ENCODE data around the gene PPP3CA. TPM values are rescaled to one million over a fixed set of nuclear protein-coding genes. Genes with fewer than 3 reads are reported as not detected.
"Not testable (repeated sequence)": the region's sequence is repeated elsewhere in the genome, so short reads cannot be mapped to it uniquely, and the experiment has no call there.

PPP3CA gene
- total RNA-seq, 1 experiment from 2014 or later, result 48.2 TPM

DNA sequence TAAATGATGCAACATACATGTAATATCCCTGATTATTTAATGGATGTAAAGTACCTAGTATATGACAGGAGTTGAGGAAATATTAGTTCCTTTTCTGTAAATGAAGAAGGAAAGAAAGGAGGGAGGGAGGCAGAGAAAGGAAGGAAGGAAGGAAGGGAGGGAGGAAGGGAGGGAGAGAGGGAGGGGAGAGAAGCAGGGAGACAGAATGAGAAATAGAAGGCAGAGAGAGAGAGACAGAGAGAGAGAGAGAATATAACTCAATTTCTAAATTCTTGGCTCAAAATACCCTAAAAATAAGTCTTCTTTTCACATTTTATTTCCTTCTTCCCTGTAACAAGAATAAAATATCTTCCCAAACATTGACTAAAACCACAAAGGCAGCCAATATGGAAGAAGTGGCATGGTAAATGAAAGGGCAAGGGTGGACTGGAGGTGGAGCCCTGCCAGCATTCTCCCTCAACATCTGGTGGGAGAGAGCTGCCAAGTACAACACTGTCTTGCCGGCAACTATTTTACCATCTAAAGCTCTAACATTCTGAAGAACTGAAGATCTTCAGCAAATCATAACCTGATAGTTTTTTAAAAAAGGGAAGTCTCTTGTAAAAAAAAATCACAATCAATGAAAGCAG is 245.1 kb downstream of the PPP3CA start:
- Histone ChIP-seq H3K36me3 (no peaks in the 10 kb centered on the region), H3K27me3 (replicated peaks) (no peaks in the 10 kb centered on the region), H3K4me3 (no peak overlapping the region), H3K9me3 (replicated peaks) (no peaks in the 10 kb centered on the region), H3K27ac (no peak overlapping the region), H3K4me1 (replicated peaks) (no peaks in the 10 kb centered on the region)
- DNase-seq (ENCODE audit: low read depth in 1 of 2, low spot score in 2 of 2), result no peak

DNA sequence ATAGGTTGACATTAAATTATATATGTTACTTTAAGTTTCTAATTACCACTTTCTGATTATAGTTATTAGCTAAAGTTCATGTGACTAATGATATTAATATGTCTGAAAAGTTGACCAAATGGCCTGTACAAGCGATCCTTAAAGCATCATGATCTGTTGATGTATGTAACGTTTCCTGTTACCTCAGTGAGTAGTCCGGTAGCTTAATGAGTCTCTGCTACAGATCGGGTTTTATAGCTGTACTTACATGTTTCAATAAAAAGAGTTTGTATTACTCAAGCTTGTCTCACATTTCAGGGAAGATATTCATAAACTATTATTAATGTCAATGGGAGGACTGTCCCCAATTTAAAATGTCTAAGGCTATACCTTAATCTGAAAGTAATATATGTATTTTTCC is 246.3 kb downstream of the PPP3CA start:
- H3K9me3 ChIP-seq (replicated peaks), result no peaks in the 10 kb centered on the region
- no peak overlapping the region for H3K4me3 ChIP-seq
- no peaks in the 10 kb centered on the region for H3K36me3 ChIP-seq

DNA sequence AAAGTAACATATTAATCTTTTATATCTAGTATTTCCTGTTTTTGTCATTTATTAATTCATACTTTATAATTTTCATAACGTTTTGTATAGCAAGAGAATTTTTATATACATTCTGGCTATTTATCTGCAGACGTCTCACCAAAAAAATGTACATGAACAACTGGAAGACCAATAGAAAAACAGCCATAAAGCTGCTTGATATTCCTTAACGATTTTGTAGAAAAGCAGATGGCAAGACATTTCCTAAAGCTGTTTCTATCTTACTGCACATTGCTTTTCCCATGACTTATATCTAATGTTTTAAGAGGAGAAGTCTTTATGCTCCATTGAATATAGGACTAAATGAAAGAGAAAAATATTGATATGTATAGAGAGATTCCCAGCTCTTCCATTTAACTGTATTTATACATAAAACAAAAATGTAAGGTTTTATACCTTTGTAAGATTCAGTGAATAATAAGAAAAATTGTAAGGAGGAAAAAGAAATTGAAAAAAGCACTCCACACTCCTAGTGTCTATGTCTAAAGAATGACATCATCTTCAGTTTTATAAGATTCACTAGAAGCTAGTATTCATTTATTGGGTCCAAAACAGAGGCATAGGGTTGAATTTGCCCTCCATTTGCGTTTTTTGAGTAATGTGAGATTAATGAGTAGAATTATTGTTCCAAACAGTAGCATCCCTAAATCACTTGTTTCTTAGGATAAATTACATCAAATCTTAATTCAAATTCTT is 248.5 kb downstream of the PPP3CA start:
- Histone ChIP-seq H3K4me1 (replicated peaks) (no peaks in the 10 kb centered on the region), H3K4me3 (no peak overlapping the region), H3K27me3 (replicated peaks) (no peaks in the 10 kb centered on the region), H3K27ac (no peak overlapping the region), H3K36me3 (no peaks in the 10 kb centered on the region), H3K9me3 (replicated peaks) (no peaks in the 10 kb centered on the region)
- no peak for DNase-seq (ENCODE audit: low read depth in 1 of 2, low spot score in 2 of 2)

More for the DNA sequence above, 246.3 kb downstream of the PPP3CA start:
- H3K27me3 ChIP-seq (replicated peaks), result no peaks in the 10 kb centered on the region
- no peak for DNase-seq (ENCODE audit: low read depth in 1 of 2, low spot score in 2 of 2)
- H3K4me1 ChIP-seq (replicated peaks), result no peaks in the 10 kb centered on the region
- H3K27ac ChIP-seq, result no peak overlapping the region

DNA sequence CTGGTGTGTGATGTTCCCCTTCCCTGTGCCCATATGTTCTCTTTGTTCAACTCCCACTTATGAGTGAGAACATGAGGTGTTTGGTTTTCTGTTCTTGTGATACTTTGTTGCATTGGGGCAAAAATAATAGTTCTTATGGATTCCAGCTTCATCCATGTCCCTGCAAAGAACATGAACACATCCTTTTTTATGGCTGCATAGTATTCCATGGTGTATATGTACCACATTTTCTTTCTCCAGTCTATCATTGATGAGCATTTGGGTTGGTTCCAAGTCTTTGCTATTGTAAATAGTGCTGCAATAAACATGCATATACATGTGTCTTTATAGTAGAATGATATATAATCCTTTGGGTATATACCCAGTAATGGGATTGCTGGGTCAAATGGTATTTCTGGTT is 254.7 kb downstream of the PPP3CA start:
- H3K27me3 ChIP-seq (replicated peaks); H3K36me3 ChIP-seq; H3K4me1 ChIP-seq (replicated peaks); H3K9me3 ChIP-seq (replicated peaks); DNase-seq (ENCODE audit: low read depth in 1 of 2, low spot score in 2 of 2); H3K4me3 ChIP-seq; H3K27ac ChIP-seq: not testable (repeated sequence)

DNA sequence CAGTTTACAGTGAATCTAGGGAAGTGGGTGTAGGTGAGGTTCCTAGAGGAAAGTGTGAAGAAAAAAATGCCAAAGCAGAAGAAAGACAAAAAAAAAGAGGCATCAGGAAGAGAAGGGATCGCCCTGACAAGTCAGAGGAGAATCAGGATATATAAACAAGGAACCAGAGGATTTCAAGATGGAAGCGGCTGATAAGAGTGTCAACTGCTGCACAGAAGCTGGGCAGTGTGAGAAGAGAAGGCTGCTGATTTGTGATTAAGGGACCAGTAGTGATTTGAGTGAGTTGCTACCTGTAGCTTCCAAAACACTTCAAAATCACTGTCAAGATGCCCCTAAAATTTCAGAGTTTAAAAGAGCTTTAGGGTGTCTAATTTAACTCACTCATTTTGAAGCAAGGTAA is 258.2 kb downstream of the PPP3CA start:
- Histone ChIP-seq H3K36me3 (peaks cover 12% of the 10 kb centered on the region), H3K4me1 (replicated peaks) (no peaks in the 10 kb centered on the region), H3K4me3 (no peak overlapping the region), H3K27me3 (replicated peaks) (no peaks in the 10 kb centered on the region), H3K27ac (no peak overlapping the region), H3K9me3 (replicated peaks) (no peaks in the 10 kb centered on the region)
- DNase-seq (ENCODE audit: low read depth in 1 of 2, low spot score in 2 of 2), result no peak

DNA sequence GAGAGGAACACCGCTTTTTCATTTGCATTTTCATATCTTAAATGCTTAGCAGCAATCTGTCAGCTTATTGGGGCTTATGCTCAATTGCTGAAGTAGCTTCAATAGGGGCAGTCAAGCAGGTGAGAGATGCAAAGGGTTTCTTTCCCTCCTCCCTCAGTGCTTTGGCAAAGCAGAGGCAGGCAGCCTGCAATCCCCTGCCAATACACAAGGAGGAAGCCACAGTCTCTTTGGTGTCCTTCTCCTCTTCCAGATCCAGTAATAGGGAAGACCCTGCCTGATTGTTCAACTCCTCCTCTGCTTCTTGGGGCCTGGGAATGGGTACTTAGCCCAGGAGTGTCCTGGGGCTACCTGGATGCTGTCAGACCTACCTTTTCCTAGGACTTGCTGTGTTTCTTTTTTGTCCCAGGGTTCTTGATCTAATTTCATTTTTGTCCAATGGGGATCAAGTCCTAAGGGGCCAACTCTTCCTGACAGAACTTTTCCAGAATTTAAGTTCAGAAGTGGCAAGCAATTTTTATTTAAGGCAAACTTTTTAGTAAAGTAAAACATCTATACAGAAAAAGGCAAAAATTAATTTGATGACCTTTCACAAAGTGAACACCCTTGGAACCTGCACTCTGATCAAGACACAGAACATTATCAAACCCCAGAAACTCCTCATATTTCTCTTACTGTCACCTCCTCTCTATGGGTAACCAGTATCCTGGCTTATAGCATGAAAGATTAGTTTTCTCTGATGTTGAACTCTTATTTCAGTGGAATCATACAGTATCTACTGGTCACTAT is 260.3 kb downstream of the PPP3CA start:
- no peak for DNase-seq (ENCODE audit: low read depth in 1 of 2, low spot score in 2 of 2)
- no peaks in the 10 kb centered on the region for H3K4me1 ChIP-seq (replicated peaks)
- no peaks in the 10 kb centered on the region for H3K9me3 ChIP-seq (replicated peaks)
- H3K27me3 ChIP-seq (replicated peaks), result no peaks in the 10 kb centered on the region
- peaks cover 7% of the 10 kb centered on the region; the same call in 1 of the 2 replicates for H3K36me3 ChIP-seq
- H3K4me3 ChIP-seq, result no peak overlapping the region
- H3K27ac ChIP-seq, result no peak overlapping the region

DNA sequence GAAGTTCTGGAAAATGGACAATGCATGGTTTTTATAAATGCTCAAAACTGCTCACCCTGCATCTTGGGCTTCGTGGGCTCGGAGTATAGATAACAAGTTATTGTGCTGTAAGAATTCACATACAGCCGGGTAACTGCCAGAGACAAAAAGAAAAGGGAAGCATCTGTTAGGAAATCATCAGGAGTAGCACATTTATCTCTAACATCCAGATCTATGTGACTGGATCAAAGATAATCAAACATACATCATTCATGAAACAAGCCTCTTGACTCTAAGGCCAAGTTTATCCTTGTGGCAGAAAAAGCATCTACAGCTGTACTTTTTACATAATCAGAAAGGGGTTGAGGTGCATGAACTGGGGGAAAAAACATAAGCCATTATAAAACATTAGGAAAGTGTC is 264.2 kb downstream of the PPP3CA start:
- H3K27ac ChIP-seq, result no peak overlapping the region
- no peak for DNase-seq (ENCODE audit: low read depth in 1 of 2, low spot score in 2 of 2)
- no peak overlapping the region for H3K4me3 ChIP-seq
- H3K36me3 ChIP-seq, result peaks cover 11% of the 10 kb centered on the region; the same call in 1 of the 2 replicates
- no peaks in the 10 kb centered on the region for H3K9me3 ChIP-seq (replicated peaks)
- no peaks in the 10 kb centered on the region for H3K27me3 ChIP-seq (replicated peaks)
- no peaks in the 10 kb centered on the region for H3K4me1 ChIP-seq (replicated peaks)

DNA sequence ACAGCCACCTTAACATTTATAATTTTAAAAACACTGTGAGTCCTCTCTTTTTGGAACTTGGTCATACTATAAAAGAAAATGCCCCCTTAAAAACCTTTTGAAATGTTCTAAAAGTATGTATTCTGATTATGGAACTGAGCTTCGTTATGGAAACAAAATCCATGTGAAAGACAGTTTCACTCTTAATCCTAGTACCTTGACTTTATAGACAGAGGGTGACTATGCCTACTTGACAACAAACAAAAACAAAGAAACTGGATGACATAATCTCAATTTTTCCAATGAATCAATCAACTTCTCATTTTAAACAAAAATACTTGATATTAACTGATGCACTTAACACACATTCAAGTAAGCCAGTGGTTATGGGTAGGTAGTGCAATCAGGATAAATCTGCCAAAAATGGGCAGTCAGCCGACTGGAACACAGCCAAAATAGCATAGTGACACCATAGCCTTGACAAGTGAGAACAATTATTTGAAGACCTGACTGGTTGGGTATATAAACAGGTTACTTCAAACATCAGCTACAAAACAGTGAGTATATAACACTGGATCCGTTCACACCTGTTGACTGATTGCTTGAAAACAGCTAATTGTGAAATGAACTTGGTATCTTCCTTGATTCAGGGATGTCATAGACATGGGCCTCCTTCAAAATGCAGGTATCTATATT is 265.5 kb downstream of the PPP3CA start:
- Histone ChIP-seq H3K27me3 (replicated peaks) (no peaks in the 10 kb centered on the region), H3K4me3 (no peak overlapping the region), H3K4me1 (replicated peaks) (no peaks in the 10 kb centered on the region), H3K27ac (no peak overlapping the region), H3K36me3 (peaks cover 10% of the 10 kb centered on the region; the same call in 1 of the 2 replicates), H3K9me3 (replicated peaks) (no peaks in the 10 kb centered on the region)
- DNase-seq (ENCODE audit: low read depth in 1 of 2, low spot score in 2 of 2), result no peak

DNA sequence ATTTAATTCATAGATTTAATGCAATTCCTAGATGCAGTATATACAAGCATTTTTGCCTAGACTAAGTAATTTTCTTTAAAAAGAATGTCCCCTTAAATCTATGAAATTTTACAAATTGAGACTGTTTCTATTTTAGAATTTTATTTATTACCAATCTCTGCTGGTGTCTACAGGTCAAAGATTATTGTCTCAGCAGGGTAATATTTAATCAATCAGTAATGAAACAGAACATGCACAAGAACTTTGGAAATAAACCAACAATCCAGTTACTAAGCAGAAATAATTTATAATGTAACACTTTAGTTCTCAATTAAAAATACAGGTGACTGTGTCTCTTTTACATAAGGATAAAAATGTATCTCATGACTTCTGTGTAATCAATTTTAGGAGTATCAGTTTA is 266.2 kb downstream of the PPP3CA start:
- peaks cover 7% of the 10 kb centered on the region; the same call in 1 of the 2 replicates for H3K36me3 ChIP-seq
- H3K27me3 ChIP-seq (replicated peaks), result no peaks in the 10 kb centered on the region
- DNase-seq (ENCODE audit: low read depth in 1 of 2, low spot score in 2 of 2), result no peak
- no peak overlapping the region for H3K4me3 ChIP-seq
- H3K9me3 ChIP-seq (replicated peaks), result no peaks in the 10 kb centered on the region
- no peak overlapping the region for H3K27ac ChIP-seq
- no peaks in the 10 kb centered on the region for H3K4me1 ChIP-seq (replicated peaks)

DNA sequence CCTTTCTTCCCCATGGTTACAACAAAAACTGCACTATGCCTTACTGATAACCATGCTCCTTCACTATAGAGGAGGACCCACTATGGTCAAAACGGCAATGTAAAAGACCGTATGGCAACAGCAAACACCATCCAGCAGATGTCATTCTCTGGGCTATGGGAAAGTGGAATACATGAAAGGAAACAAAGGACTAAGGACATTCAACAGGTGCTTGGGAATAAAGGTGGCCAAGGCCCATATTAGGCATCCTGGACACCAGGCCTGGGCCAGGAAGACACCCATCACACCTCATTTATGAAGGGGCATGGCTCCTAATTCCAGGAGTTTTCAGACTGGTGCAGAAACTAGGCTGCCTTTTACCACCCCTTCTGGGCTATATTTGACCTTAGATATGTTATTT is 268.4 kb downstream of the PPP3CA start:
- Histone ChIP-seq H3K4me3 (no peak overlapping the region), H3K4me1 (replicated peaks) (no peaks in the 10 kb centered on the region), H3K9me3 (replicated peaks) (no peaks in the 10 kb centered on the region), H3K27me3 (replicated peaks) (no peaks in the 10 kb centered on the region), H3K27ac (no peak overlapping the region), H3K36me3 (peaks cover 9% of the 10 kb centered on the region; the same call in 1 of the 2 replicates)
- no peak for DNase-seq (ENCODE audit: low read depth in 1 of 2, low spot score in 2 of 2)

DNA sequence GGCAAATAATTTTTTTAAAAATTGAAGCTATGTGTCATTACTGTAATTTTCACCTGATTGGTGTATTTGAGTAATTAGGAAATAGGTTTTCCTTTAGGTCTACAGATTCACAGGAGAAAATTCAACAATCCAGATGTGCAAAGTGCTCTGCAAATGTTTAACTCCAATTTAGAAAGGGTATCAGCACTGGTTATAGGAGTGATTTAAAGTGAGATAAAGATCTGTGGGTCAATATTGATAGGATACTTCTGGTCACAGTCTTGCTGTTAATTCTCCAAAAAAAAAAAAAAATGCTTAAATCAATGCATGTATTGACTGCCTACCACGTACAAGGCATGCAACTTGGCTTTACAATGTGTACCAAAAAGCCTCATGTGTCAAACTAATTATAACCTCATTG is 271.3 kb downstream of the PPP3CA start:
- H3K27me3 ChIP-seq (replicated peaks), result no peaks in the 10 kb centered on the region
- no peaks in the 10 kb centered on the region for H3K4me1 ChIP-seq (replicated peaks)
- H3K27ac ChIP-seq, result no peak overlapping the region
- no peak for DNase-seq (ENCODE audit: low read depth in 1 of 2, low spot score in 2 of 2)
- H3K36me3 ChIP-seq, result peaks cover 2% of the 10 kb centered on the region; the same call in 1 of the 2 replicates
- no peak overlapping the region for H3K4me3 ChIP-seq
- no peaks in the 10 kb centered on the region for H3K9me3 ChIP-seq (replicated peaks)

DNA sequence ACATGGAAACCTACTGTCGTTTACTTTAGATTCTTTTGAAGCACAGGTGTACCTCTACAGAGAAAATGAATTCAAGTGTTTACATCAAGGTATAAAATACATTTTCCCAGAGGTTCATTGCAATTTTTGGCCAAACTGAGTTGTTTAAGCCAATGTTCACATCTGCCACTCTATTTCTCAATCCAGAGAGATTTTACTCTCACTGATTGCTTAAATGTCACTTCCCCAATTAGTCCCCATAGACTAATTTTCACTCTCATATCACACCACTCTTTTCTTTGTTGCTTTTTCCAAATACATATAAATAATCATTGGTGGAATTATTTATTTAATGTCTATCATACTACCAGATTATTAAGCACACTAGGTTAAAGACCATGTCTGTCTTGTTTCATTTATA is 271.8 kb downstream of the PPP3CA start:
- Histone ChIP-seq H3K36me3 (peaks cover 2% of the 10 kb centered on the region; the same call in 1 of the 2 replicates), H3K27me3 (replicated peaks) (no peaks in the 10 kb centered on the region), H3K4me1 (replicated peaks) (no peaks in the 10 kb centered on the region), H3K9me3 (replicated peaks) (no peaks in the 10 kb centered on the region), H3K27ac (no peak overlapping the region), H3K4me3 (no peak overlapping the region)
- no peak for DNase-seq (ENCODE audit: low read depth in 1 of 2, low spot score in 2 of 2)

DNA sequence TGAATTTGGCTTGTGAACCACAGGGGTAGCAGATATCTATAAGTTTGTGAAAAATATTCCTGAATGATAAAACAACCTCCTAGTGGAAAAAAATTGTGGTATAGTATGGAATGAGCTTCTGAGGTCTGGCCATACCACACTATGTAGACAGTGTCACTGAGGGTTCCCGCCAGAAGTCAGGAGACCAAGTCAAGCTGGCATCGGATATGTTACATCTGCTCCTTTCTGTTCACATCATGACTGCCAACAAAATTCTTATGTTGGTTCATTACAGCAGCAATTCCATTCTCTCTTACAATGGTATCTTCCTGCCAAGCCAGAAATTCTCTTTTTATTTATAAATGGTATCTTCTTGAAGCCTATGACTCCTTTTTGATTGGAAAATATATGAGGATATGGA is 273.0 kb downstream of the PPP3CA start:
- Histone ChIP-seq H3K4me3 (no peak overlapping the region), H3K9me3 (replicated peaks) (no peaks in the 10 kb centered on the region), H3K4me1 (replicated peaks) (no peaks in the 10 kb centered on the region), H3K27me3 (replicated peaks) (no peaks in the 10 kb centered on the region), H3K27ac (no peak overlapping the region), H3K36me3 (peaks cover 2% of the 10 kb centered on the region; the same call in 1 of the 2 replicates)
- DNase-seq (ENCODE audit: low read depth in 1 of 2, low spot score in 2 of 2), result no peak

Measured in SJSA1 (cell line).